DMS 273 (cell line): ENCODE data around the gene SPACDR.
A peak's percentile ranks its signal among the peaks of the same experiment; 100 is the strongest.

Experiments used
- DNase-seq: peaks from one replicate; lab custom pipeline; 2025; ENCODE audit not compliant: unreplicated experiment; lab: John Stamatoyannopoulos, UW

SPACDR gene

DNA sequence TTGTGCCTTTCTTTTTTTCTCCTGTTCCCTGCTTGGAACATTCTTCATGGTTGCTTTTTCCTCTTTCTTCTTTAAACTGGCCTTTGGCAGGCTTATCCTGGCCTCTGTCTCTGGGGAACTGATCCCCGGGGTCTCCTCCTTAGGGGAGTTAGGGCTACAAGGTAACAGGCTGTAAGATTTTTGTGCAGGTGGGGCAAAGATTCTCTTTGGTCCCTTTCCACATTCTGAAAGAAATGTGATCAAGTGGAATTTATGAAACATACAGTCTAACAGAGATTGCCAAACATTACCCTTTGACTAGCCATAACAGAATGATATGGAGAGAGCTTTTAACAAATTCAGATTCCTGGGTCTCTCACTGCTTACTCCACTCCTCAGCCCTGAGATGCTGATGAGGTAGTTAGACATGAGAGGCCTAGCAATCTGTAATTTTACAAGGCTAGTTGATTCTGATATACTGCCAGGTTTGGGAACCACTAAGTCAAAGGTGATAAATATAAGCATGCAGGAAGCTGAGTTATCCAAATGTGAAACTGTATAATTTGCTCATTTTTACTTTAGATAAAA lies 44.3 kb downstream of the SPACDR start:
- no peak for DNase-seq

DNA sequence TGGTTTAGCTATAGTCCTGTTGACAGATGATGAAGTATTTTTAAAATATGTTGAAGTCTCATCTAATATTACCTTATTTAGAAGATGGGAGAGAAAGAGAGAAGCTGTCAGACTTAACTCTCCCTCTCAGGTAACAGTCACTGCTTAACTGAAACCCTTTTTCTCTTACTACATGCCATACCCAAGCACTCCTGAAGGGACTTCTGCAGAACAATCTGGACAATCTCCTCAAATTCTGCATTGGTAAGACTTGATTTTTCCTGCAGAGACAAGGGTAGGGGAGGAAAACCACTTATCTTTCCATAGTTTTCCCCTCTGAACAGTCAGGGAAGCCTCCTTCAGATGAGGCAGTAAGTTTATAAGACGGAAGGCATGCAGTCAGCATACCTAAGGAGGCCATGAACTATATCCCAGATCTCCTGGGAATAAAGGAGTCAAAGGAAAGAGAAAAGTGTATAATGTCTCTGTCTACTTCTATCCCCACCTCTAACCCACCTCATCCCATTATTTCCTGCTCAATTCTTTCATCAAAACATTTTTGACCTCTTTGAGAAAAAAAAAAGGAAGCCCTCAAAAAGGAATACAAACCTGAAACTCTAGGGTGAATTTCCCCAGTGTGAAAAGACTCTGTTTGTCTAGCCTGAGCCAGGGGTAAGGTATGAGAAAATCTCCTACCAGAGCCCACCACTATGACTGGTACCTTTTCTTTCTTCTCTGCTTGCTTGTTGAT lies 45.0 kb downstream of the SPACDR start:
- no peak for DNase-seq

DNA sequence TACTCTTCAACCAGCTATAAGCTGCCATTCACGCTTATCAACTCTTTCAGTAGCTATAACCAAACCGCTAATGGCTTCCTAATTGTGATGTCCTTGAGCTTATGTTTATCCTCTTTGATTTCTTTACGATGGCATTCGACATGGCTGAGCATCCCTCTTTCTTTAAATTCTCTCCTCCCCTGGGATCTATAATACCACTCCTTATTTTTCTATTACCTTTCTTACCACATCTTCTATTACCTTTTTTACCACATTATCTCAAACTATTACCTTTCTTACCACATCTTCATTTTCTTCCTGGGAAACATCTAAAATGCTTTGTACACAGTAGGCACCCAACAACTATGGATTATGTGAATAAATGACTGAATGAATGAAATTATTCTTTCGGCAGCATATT lies 48.6 kb downstream of the SPACDR start:
- no peak for DNase-seq

DNA sequence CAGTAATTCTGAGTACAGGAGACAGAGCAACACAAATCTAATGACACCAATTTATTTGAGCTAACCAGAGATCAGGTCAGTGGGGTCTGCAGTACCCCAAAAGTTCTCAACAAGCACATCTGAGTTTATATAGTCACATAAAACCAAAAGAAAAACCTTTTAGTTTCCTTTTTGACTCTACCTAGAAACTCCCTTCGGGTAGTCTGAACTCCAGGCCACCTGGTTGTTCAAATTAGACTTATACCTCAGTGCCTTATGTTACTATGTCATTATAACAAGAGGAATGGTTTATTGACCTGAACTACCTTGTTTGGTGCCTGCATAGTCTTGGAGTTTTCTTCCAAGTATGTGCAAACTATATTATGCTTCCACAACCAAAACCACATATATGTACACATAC lies 50.2 kb downstream of the SPACDR start:
- DNase-seq: no peak

DNA sequence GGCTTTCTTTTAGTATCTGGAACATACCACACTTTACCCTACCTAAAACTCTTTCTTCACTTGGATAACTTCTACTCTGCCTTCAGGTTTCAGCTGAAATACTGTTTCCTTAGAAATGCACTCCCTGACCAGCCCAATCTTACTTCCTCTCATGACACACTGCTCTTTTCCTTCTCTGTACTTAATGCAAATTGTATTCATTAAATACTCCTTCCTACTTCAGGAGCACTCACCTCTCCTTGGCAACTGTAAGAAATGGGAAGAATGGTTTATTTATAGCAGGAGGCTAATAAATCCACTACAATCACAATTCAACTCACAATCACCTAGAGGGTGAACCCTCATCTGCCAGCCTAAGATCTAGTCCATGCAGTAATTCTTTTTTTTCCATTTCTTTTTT lies 50.7 kb downstream of the SPACDR start:
- DNase-seq: no peak

DNA sequence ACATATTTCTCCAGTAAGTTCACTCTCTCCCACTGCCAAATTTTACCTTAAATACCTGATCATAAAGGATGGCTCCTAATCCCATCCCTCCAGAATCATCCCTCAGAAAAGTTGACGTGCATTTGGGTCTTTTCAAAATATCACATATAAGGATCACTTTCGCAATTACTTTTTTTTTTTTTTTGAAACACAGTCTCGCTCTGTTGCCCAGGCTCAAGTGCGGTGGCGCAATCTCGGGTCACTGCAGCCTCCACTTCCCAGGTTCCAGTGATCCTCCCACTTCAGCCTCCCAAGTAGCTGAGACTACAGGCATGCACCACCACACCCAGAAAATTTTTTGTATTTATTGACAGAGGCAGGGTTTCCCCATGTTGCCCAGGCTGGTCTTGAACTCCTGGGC lies 53.0 kb downstream of the SPACDR start:
- DNase-seq: no peak

DNA sequence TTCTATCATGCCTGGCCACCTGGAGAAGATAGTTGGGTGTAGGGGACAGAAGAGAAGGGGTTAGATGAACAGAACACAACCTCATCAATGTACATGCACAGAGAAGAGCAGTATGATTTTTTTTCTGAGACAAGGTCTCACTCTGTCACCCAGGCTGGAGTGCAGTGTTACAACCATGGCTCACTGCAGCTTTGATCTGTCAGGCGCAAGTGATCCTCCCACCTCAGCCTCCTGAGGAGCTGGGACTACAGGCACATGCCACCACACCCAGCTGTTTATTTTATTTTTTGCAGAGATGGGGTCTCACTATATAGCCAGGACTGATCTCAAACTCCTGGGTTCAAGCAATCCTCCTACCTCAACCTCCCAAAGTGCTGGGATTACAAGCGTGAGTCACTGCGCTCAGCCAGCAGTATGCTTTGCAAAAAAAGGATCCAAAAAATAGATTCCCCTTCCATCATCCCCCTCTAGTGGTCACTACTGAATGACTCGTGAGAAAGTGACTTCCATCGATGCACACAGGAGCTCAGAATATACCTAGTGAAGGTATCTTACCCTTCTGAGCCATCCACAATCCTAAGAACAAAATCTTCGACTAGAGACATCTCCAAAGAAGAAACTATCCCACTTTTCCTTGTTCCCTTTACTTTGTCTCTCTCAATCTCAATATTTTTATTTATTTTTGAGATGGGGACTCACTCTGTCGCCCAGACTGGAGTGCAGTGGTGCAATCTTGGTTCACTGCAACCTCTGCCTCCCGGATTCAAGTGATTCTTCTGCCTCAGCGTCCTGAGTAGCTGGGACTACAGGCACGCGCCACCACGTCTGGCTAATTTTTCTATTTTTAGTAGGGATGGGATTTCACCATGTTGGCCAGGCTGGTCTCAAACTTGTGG lies 56.5 kb downstream of the SPACDR start:
- peak; percentile 88 for DNase-seq

DNA sequence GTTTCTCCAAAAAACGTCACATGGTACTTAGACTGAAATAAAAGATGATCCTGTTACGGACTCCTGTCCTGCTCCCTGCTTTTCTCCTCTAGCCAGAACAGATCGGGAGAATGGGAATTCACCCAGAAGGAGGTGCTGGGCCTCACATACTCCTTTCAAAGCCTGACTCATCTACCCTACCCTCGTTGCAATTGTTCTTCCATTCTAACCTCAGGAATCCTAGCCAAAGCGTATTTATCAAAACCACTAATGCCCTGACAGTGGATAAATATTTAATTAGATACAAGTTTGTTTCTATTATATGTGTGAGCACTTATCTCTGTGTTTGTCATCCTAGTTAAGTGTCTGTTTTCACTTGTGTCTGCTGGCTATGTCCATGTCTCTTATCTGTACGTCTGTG lies 57.3 kb downstream of the SPACDR start:
- DNase-seq: no peak
